NCI-H82 treated with DMSO at 0.1 percent for 48 hours (cell line): Measurements from ENCODE around the gene C2orf69.

Source experiments
- DNase-seq: peaks from one replicate; lab custom pipeline; 2025; ENCODE audit not compliant: unreplicated experiment; lab: John Stamatoyannopoulos, UW

Gene C2orf69

GRCh38 chr2:199966976-199967375 lies 55.9 kb downstream of the C2orf69 start:
- no peak for DNase-seq

- no peak for DNase-seq
These were observed 57.0 kb downstream of the C2orf69 start for GRCh38 chr2:199968126-199968525.

- no peak for DNase-seq
These were observed 61.1 kb downstream of the C2orf69 start for GRCh38 chr2:199972088-199972626.

- DNase-seq: peak; percentile 43
These were observed 62.6 kb downstream of the C2orf69 start for GRCh38 chr2:199973703-199974102.

- no peak for DNase-seq
These were observed 64.3 kb downstream of the C2orf69 start for GRCh38 chr2:199975273-199975895.
